ENCODE measurements around the gene CRIP1. TPM values are rescaled to one million over a fixed set of nuclear protein-coding genes. Genes with fewer than 3 reads are reported as not detected.

CRIP1 gene
- total and polyA plus RNA-seq, 2 experiments from 2014 or later, result 1.8 to 14.7 TPM

- Histone ChIP-seq H4K20me1 (ENCODE audit: insufficient read depth, poor library complexity, severe bottlenecking) (no peaks in the 10 kb centered on the region), H3K27me3 (no peaks in the 10 kb centered on the region), H3K4me1 (ENCODE audit: insufficient read depth) (no peaks in the 10 kb centered on the region), H3K79me2 (no peaks in the 10 kb centered on the region), H2AFZ (no peak within 1 kb of the TSS), H3K27ac (no peak within 1 kb of the TSS), H3K9me3 (ENCODE audit: low read depth) (no peaks in the 10 kb centered on the region), H3K36me3 (replicated peaks; ENCODE audit: insufficient read depth, low read depth) (no peaks in the 10 kb centered on the region), H3K4me2 (peak within 1 kb of the TSS; percentile 79), H3K9me2 (replicated peaks; ENCODE audit: insufficient read depth) (no peaks in the 10 kb centered on the region), H3K4me3 (no peak within 1 kb of the TSS)
- 58% methylated on average over 51 of the region's 88 CpGs for WGBS (ENCODE audit: low lambda C conversion rate, missing lambda C conversion rate)
- no peak for TF ChIP-seq EZH2phosphoT487 (IDR thresholded peaks at IDR 0.05; ENCODE audit: low read depth, severe bottlenecking, unreplicated experiment)
- TF ChIP-seq, protein P1, sequence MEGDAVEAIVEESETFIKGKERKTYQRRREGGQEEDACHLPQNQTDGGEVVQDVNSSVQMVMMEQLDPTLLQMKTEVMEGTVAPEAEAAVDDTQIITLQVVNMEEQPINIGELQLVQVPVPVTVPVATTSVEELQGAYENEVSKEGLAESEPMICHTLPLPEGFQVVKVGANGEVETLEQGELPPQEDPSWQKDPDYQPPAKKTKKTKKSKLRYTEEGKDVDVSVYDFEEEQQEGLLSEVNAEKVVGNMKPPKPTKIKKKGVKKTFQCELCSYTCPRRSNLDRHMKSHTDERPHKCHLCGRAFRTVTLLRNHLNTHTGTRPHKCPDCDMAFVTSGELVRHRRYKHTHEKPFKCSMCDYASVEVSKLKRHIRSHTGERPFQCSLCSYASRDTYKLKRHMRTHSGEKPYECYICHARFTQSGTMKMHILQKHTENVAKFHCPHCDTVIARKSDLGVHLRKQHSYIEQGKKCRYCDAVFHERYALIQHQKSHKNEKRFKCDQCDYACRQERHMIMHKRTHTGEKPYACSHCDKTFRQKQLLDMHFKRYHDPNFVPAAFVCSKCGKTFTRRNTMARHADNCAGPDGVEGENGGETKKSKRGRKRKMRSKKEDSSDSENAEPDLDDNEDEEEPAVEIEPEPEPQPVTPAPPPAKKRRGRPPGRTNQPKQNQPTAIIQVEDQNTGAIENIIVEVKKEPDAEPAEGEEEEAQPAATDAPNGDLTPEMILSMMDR (IDR thresholded peaks at IDR 0.05; ENCODE audit: poor library complexity), result no peak
- no peak for TF ChIP-seq EZH2 (IDR thresholded peaks at IDR 0.05; ENCODE audit: borderline replicate concordance)
- peak; percentile 34 for DNase-seq (ENCODE audit: low spot score)
Measured at GRCh38 chr14:105525861-105526775, 39.4 kb downstream of the CRIP1 start, which contains the start of gene TMEM121. Gene TMEM121 (plus strand): TSS chr14:105526583. CDS start chr14:105528835, 2,252 bp downstream.

- TF ChIP-seq EZH2phosphoT487 (IDR thresholded peaks at IDR 0.05; ENCODE audit: low read depth, severe bottlenecking, unreplicated experiment), result no peak
- no peak for TF ChIP-seq EZH2 (IDR thresholded peaks at IDR 0.05; ENCODE audit: borderline replicate concordance)
- TF ChIP-seq, protein P1 (IDR thresholded peaks at IDR 0.05; ENCODE audit: poor library complexity), result no peak
- no peak overlapping the region for H2AFZ ChIP-seq
- no peaks in the 10 kb centered on the region for H3K4me1 ChIP-seq (ENCODE audit: insufficient read depth)
- no peaks in the 10 kb centered on the region for H4K20me1 ChIP-seq (ENCODE audit: insufficient read depth, poor library complexity, severe bottlenecking)
- DNase-seq (ENCODE audit: low spot score), result peak; percentile 9
- no peaks in the 10 kb centered on the region for H3K9me3 ChIP-seq (ENCODE audit: low read depth)
- no peaks in the 10 kb centered on the region for H3K9me2 ChIP-seq (replicated peaks; ENCODE audit: insufficient read depth)
- H3K36me3 ChIP-seq (replicated peaks; ENCODE audit: insufficient read depth, low read depth), result no peaks in the 10 kb centered on the region
- no peak overlapping the region for H3K27ac ChIP-seq
- WGBS (ENCODE audit: low lambda C conversion rate, missing lambda C conversion rate), result 71% methylated on average over 17 of the region's 48 CpGs
- no peaks in the 10 kb centered on the region for H3K27me3 ChIP-seq
- no peak overlapping the region for H3K4me3 ChIP-seq
- no peaks in the 10 kb centered on the region for H3K79me2 ChIP-seq
- peak overlapping the region; percentile 79 for H3K4me2 ChIP-seq
Measured at GRCh38 chr14:105526776-105527380, 40.2 kb downstream of the CRIP1 start.

DNA sequence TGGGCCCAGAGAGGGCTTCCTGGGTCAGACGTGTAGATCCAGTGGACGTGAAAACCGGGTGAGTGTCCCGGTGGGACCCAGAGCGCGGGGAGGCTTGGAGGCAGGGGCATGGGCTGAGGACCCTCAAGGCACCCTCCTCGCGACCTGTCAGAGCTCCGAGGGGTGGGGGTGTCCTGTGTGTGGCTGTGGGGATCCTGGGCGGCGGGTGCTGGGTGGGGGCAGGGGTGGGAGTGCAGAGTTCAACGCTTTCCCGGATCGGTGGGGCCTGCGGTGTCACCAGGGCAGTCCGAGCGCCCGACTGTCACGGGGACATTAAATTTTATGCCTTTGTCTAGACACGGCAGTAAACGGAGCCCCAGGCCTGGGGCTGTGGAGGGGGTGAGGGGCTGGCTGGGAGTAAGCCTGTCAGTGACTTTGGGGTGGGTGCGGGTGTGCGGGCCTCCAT lies 40.7 kb downstream of the CRIP1 start:
- TF ChIP-seq EZH2 (IDR thresholded peaks at IDR 0.05; ENCODE audit: borderline replicate concordance) (no peak), EZH2phosphoT487 (IDR thresholded peaks at IDR 0.05; ENCODE audit: low read depth, severe bottlenecking, unreplicated experiment) (no peak)
- TF ChIP-seq, protein P1 (IDR thresholded peaks at IDR 0.05; ENCODE audit: poor library complexity), result no peak
- no peaks in the 10 kb centered on the region for H4K20me1 ChIP-seq (ENCODE audit: insufficient read depth, poor library complexity, severe bottlenecking)
- DNase-seq (ENCODE audit: low spot score), result peak; percentile 3
- peak overlapping the region; percentile 79 for H3K4me2 ChIP-seq
- 81% methylated on average over 11 of the region's 23 CpGs for WGBS (ENCODE audit: low lambda C conversion rate, missing lambda C conversion rate)
- no peak overlapping the region for H3K4me3 ChIP-seq
- no peak overlapping the region for H2AFZ ChIP-seq
- no peaks in the 10 kb centered on the region for H3K79me2 ChIP-seq
- no peaks in the 10 kb centered on the region for H3K9me3 ChIP-seq (ENCODE audit: low read depth)
- no peaks in the 10 kb centered on the region for H3K36me3 ChIP-seq (replicated peaks; ENCODE audit: insufficient read depth, low read depth)
- no peak overlapping the region for H3K27ac ChIP-seq
- H3K27me3 ChIP-seq, result no peaks in the 10 kb centered on the region
- no peaks in the 10 kb centered on the region for H3K4me1 ChIP-seq (ENCODE audit: insufficient read depth)
- H3K9me2 ChIP-seq (replicated peaks; ENCODE audit: insufficient read depth), result no peaks in the 10 kb centered on the region
